Spleen (tissue), 11 donors: ENCODE data around the gene ARL4D. TPM values are rescaled to one million over a fixed set of nuclear protein-coding genes. Genes with fewer than 3 reads are reported as not detected.

Experiments used
- DNase-seq: peaks from one replicate; pipeline ENCODE4 v3.0.0-alpha.2; 2020
- H3K27ac ChIP-seq, 8 donors: fragments of 200-600 bp; sonication (generic) in 7 of 8; 1 replicate in 4 of 8; 2 replicates in 4 of 8; pipeline versions ENCODE4 v1.5.0 to v1.8.0; 2016 to 2021; ENCODE audit warnings: inconsistent platforms in 4 of 8, mild to moderate bottlenecking in 4 of 8, moderate library complexity in 1 of 8
- H3K27me3 ChIP-seq, 7 donors: fragments of 200-600 bp; sonication (generic) in 6 of 7; replicated peaks in 1 of 7; 1 replicate in 4 of 7; 2 replicates in 3 of 7; pipeline versions ENCODE4 v1.5.0 to v1.8.0; 2016 to 2021; ENCODE audit warnings: inconsistent platforms in 3 of 7, mild to moderate bottlenecking in 1 of 7
- H3K36me3 ChIP-seq, 6 donors: fragments of 200-600 bp; sonication (generic) in 5 of 6; 1 replicate in 4 of 6; 2 replicates in 2 of 6; pipeline versions ENCODE4 v1.5.0 to v1.8.0; 2016 to 2021; ENCODE audit warnings: inconsistent platforms in 2 of 6
- H3K4me1 ChIP-seq, 6 donors: fragments of 200-600 bp; sonication (generic) in 5 of 6; 1 replicate in 3 of 6; 2 replicates in 3 of 6; pipeline versions ENCODE4 v1.5.0 to v1.8.0; 2016 to 2021; ENCODE audit warnings: inconsistent platforms in 3 of 6
- H3K4me3 ChIP-seq, 8 donors: fragments of 200-600 bp; sonication (generic) in 7 of 8; 1 replicate in 4 of 8; 2 replicates in 4 of 8; pipeline versions ENCODE4 v1.5.0 to v1.8.0; 2016 to 2021; ENCODE audit warnings: inconsistent platforms in 4 of 8, mild to moderate bottlenecking in 4 of 8, moderate library complexity in 2 of 8
- H3K9me3 ChIP-seq, 8 donors: fragments of 200-600 bp; sonication (generic) in 7 of 8; 1 replicate in 4 of 8; 2 replicates in 4 of 8; pipeline versions ENCODE4 v1.5.0 to v1.8.0; 2016 to 2021; ENCODE audit warnings: inconsistent platforms in 4 of 8
- POLR2A ChIP-seq, 3 donors: fragments of 450-650 bp; IDR thresholded peaks; one replicate each; pipeline ENCODE4 v1.5.1; 2017; ENCODE audit warnings: antibody characterized with exemption in 3 of 3, mild to moderate bottlenecking in 1 of 3
- POLR2AphosphoS5 ChIP-seq, 3 donors: sonication (generic); formaldehyde crosslinking; IDR thresholded peaks; one replicate each; pipeline ENCODE4 v1.5.1; 2017; ENCODE audit warnings: antibody characterized with exemption in 3 of 3
- WGBS, 5 donors: extraction: QIAGEN DNeasy Blood & Tissue Kit in 3 of 5; methylation state at CpG; one replicate each; pipeline versions ENCODE4 v1.1.5 to v1.1.7; 2013 to 2018; 5-methylcytosine and 5-hydroxymethylcytosine counted together
- intact Hi-C: fragments of 100-400 bp; cut with DNase I; formaldehyde crosslinking; loops from one replicate; pipeline ENCODE4 v1.15.0; 2023; ENCODE audit warnings: low total_unique reads
- polyA plus RNA-seq, 3 donors: library from polyadenylated mRNA; stranded (reverse); fragments of 200-250 nt; gene quantifications; one replicate each; pipeline ENCODE4 v1.2.1, GENCODE V29; 2013
- total RNA-seq, 7 donors: library from RNA; depleted of rRNA in 3 of 7; stranded (reverse); fragments of >200 nt in 3 of 7; fragmentation: NEBNext Ultra II Directional in 4 of 7; extraction: Animal tissue kit (Norgen Biotek cat#: 25700) in 4 of 7; gene quantifications; one replicate each; pipeline versions ENCODE4 v1.1.0 to v1.2.1, GENCODE V29; 2016 to 2021
- TF ChIP-seq, protein P1 (sequence below), 11 experiments: fragments of 200-600 bp in 7 of 11; fragments of 450-650 bp in 4 of 11; sonication (generic) in 4 of 11; IDR thresholded peaks in 8 of 11; conservative IDR thresholded peaks in 3 of 11; 1 replicate in 7 of 11; 2 replicates in 4 of 11; pipeline versions ENCODE4 v1.4.0 to v1.8.0; 2016 to 2021; ENCODE audit warnings: antibody characterized with exemption in 11 of 11, inconsistent platforms in 4 of 11, mild to moderate bottlenecking in 1 of 11
- donor health status: healthy with polysubstance abuse.
- donor health status: DM: no; HTN: no; CAD: no; lungs with moderate emphysema.
- donor health status: DM: no; HTN: no; CAD: no.
- donor health status: Bipolar disorder and iron deficiency.
- donor health status: healthy.
- donor health status: DM: no; HTN: no; CAD: no.
- donor health status: DM: yes; HTN: yes; CAD: no.

Gene ARL4D
- total and polyA plus RNA-seq, 10 donors, result 4.6 to 30.4 (median 13.5) TPM

- WGBS, 5 donors, result 80 to 90% (median 84%) methylated on average over 12 of the region's 12 CpGs
- no peak for DNase-seq
- H3K27ac ChIP-seq, result no peak overlapping the region
- no peaks in the 10 kb centered on the region for H3K36me3 ChIP-seq
- intact Hi-C loops, result no loop called here
- peaks cover 0 to 31% (median 25%) of the 10 kb centered on the region in 8 donors for H3K9me3 ChIP-seq
- H3K4me1 ChIP-seq, result peaks cover 0 to 25% (median 10%) of the 10 kb centered on the region in 6 donors
- H3K27me3 ChIP-seq, result no peaks in the 10 kb centered on the region
- H3K4me3 ChIP-seq, result no peak overlapping the region
- TF ChIP-seq, protein P1, sequence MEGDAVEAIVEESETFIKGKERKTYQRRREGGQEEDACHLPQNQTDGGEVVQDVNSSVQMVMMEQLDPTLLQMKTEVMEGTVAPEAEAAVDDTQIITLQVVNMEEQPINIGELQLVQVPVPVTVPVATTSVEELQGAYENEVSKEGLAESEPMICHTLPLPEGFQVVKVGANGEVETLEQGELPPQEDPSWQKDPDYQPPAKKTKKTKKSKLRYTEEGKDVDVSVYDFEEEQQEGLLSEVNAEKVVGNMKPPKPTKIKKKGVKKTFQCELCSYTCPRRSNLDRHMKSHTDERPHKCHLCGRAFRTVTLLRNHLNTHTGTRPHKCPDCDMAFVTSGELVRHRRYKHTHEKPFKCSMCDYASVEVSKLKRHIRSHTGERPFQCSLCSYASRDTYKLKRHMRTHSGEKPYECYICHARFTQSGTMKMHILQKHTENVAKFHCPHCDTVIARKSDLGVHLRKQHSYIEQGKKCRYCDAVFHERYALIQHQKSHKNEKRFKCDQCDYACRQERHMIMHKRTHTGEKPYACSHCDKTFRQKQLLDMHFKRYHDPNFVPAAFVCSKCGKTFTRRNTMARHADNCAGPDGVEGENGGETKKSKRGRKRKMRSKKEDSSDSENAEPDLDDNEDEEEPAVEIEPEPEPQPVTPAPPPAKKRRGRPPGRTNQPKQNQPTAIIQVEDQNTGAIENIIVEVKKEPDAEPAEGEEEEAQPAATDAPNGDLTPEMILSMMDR (IDR thresholded peaks at IDR 0.05 in 8 of 11, conservative IDR thresholded peaks at IDR 0.05 in 3 of 11), result no peak
- TF ChIP-seq POLR2A (IDR thresholded peaks at IDR 0.05) (no peak), POLR2AphosphoS5 (IDR thresholded peaks at IDR 0.05) (no peak)
Measured at GRCh38 chr17:43377056-43377810, 21.6 kb upstream of the ARL4D start.

GRCh38 chr17:43378766-43379165 lies 20.0 kb upstream of the ARL4D start:
- H3K4me1 ChIP-seq, result peaks cover 0 to 11% (median 0%) of the 10 kb centered on the region in 6 donors
- TF ChIP-seq POLR2AphosphoS5 (IDR thresholded peaks at IDR 0.05) (no peak), POLR2A (IDR thresholded peaks at IDR 0.05) (no peak)
- TF ChIP-seq, protein P1 (IDR thresholded peaks at IDR 0.05 in 8 of 11, conservative IDR thresholded peaks at IDR 0.05 in 3 of 11), result no peak
- H3K36me3 ChIP-seq, result no peaks in the 10 kb centered on the region
- H3K9me3 ChIP-seq, result peaks cover 0 to 31% (median 25%) of the 10 kb centered on the region in 8 donors
- no peak overlapping the region for H3K4me3 ChIP-seq
- WGBS, 5 donors, result 92 to 97% (median 95%) methylated on average over 26 of the region's 26 CpGs
- H3K27me3 ChIP-seq, result no peaks in the 10 kb centered on the region
- intact Hi-C loops, result no loop called here
- no peak for DNase-seq
- no peak overlapping the region for H3K27ac ChIP-seq

GRCh38 chr17:43380307-43380706 lies 18.5 kb upstream of the ARL4D start:
- no peak overlapping the region for H3K27ac ChIP-seq
- no peaks in the 10 kb centered on the region for H3K4me1 ChIP-seq
- H3K27me3 ChIP-seq, result no peaks in the 10 kb centered on the region
- H3K36me3 ChIP-seq, result no peaks in the 10 kb centered on the region
- no peak for DNase-seq
- WGBS, 5 donors, result 80 to 100% (median 91%) methylated on average over 5 of the region's 5 CpGs
- H3K4me3 ChIP-seq, result no peak overlapping the region
- TF ChIP-seq POLR2A (IDR thresholded peaks at IDR 0.05) (no peak), POLR2AphosphoS5 (IDR thresholded peaks at IDR 0.05) (no peak)
- TF ChIP-seq, protein P1 (IDR thresholded peaks at IDR 0.05 in 8 of 11, conservative IDR thresholded peaks at IDR 0.05 in 3 of 11), result no peak
- intact Hi-C loops, result no loop called here
- H3K9me3 ChIP-seq, result peaks cover 0 to 31% (median 25%) of the 10 kb centered on the region in 8 donors

DNA sequence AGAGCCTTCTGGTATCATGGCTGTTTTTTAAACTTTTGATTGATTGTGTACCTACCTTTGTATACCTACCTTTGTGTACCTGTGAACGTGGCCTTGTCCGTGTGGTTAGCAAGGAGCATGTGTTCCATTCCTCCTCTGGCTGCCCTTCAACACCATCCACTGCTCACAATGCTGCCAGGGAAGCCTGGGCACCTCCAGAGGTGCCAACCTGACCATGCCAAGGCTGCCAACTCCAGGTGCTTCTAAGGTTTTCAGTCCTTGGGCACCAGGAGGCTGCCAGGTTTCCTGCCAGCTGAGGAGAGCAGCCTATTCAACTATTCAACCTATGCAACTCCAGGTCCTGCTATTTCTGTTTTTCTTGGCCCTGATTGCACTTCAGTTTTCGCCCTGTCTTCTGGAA lies 17.6 kb upstream of the ARL4D start:
- Histone ChIP-seq H3K27me3 (no peaks in the 10 kb centered on the region), H3K36me3 (no peaks in the 10 kb centered on the region), H3K27ac (no peak overlapping the region), H3K9me3 (peaks cover 0 to 31% (median 25%) of the 10 kb centered on the region in 8 donors), H3K4me1 (no peaks in the 10 kb centered on the region), H3K4me3 (no peak overlapping the region)
- 85 to 97% (median 88%) methylated on average over 3 of the region's 3 CpGs for WGBS, 5 donors
- TF ChIP-seq, protein P1 (IDR thresholded peaks at IDR 0.05 in 8 of 11, conservative IDR thresholded peaks at IDR 0.05 in 3 of 11), result no peak
- no peak for TF ChIP-seq POLR2AphosphoS5 (IDR thresholded peaks at IDR 0.05)
- TF ChIP-seq POLR2A (IDR thresholded peaks at IDR 0.05), result no peak
- DNase-seq, result no peak
- intact Hi-C loops, result no loop called here
